CD4-positive, alpha-beta T cell (primary cell): ENCODE measurements around the gene EEF1AKMT3. TPM values are rescaled to one million over a fixed set of nuclear protein-coding genes. Genes with fewer than 3 reads are reported as not detected.

ENCODE experiments used
- ATAC-seq: fragments of 200-7000 bp; cut with Tn5 transposase; one replicate; pipeline ENCODE4 v1.10.0; 2022; ENCODE audit warnings: mild to moderate bottlenecking; ENCODE audit not compliant: poor library complexity
- CTCF ChIA-PET: fragments of 350-600 bp; sonication (Branson Sonifier 250); formaldehyde crosslinking; loops from one replicate; lab custom pipeline; 2021; ENCODE audit warnings: antibody characterized with exemption, inconsistent platforms; lab: Charles Lee
- POLR2A ChIA-PET: fragments of 350-600 bp; sonication (Branson Sonifier 250); formaldehyde crosslinking; loops from one replicate; lab custom pipeline; 2021; ENCODE audit warnings: antibody characterized with exemption, inconsistent platforms; lab: Charles Lee
- DNase-seq, 14 experiments: peaks; one replicate each; pipeline ENCODE4 v3.0.0-alpha.2; 2013 to 2020; ENCODE audit warnings: mixed read lengths in 2 of 14
- H3K27ac ChIP-seq, 2 donors: one replicate each; pipeline versions ENCODE4 v1.5.1 to v1.7.0; 2013; ENCODE audit warnings: low read length in 2 of 2, low read depth in 1 of 2, mild to moderate bottlenecking in 1 of 2
- H3K27me3 ChIP-seq, 2 experiments: 1 replicate in 1 of 2; 2 replicates in 1 of 2; pipeline versions ENCODE4 v1.6.1 to v1.7.0; 2013; ENCODE audit warnings: low read length in 2 of 2, control low read depth in 1 of 2, mild to moderate bottlenecking in 1 of 2, moderate library complexity in 1 of 2; ENCODE audit not compliant: insufficient read depth in 2 of 2, control insufficient read depth in 1 of 2
- H3K36me3 ChIP-seq: one replicate; pipeline ENCODE4 v1.6.1; 2013; ENCODE audit warnings: low read length, control low read depth; ENCODE audit not compliant: insufficient read depth
- H3K4me1 ChIP-seq: one replicate; pipeline ENCODE4 v1.6.1; 2013; ENCODE audit warnings: low read length, control low read depth; ENCODE audit not compliant: insufficient read depth
- H3K4me3 ChIP-seq: one replicate; pipeline ENCODE4 v1.5.1; 2013; ENCODE audit warnings: mild to moderate bottlenecking, low read length, moderate library complexity
- H3K9me3 ChIP-seq, 2 experiments: 1 replicate in 1 of 2; 2 replicates in 1 of 2; pipeline versions ENCODE4 v1.6.1 to v1.7.0; 2013; ENCODE audit warnings: low read length in 2 of 2, mild to moderate bottlenecking in 2 of 2, control low read depth in 1 of 2, moderate library complexity in 1 of 2; ENCODE audit not compliant: control insufficient read depth in 1 of 2, insufficient read depth in 1 of 2
- H3K27ac Mint-ChIP-seq: one replicate; pipeline ENCODE4 v1.8.0; 2020; ENCODE audit warnings: mixed read lengths
- H3K27me3 Mint-ChIP-seq: one replicate; pipeline ENCODE4 v1.8.0; 2021; ENCODE audit warnings: mixed read lengths
- H3K36me3 Mint-ChIP-seq: one replicate; pipeline ENCODE4 v1.8.0; 2021; ENCODE audit warnings: low read depth, mixed read lengths
- H3K4me1 Mint-ChIP-seq: one replicate; pipeline ENCODE4 v1.8.0; 2021; ENCODE audit warnings: low read depth, mixed read lengths
- H3K4me3 Mint-ChIP-seq: one replicate; pipeline ENCODE4 v1.8.0; 2020; ENCODE audit warnings: mild to moderate bottlenecking, mixed read lengths
- H3K9me3 Mint-ChIP-seq: one replicate; pipeline ENCODE4 v1.8.0; 2020; ENCODE audit warnings: mixed read lengths
- intact Hi-C, 2 experiments: fragments of 100-400 bp; cut with DNase I in 1 of 2; cut with micrococcal nuclease in 1 of 2; formaldehyde crosslinking; loops; one replicate each; pipeline versions ENCODE4 v1.15.1 to v1.9.0; 2023 to 2025; cut with DNase I, micrococcal nuclease
- total RNA-seq, 174 experiments: library from RNA in 2 of 174; stranded (reverse) in 2 of 174; gene quantifications; one replicate each; pipeline ENCODE4 v1.2.3 and lab custom pipeline; 2021 to 2026
- TF ChIP-seq, protein P1 (sequence below): fragments of 200-600 bp; IDR thresholded peaks from one replicate; pipeline ENCODE4 v1.8.0; 2022; ENCODE audit warnings: antibody characterized with exemption, mild to moderate bottlenecking

EEF1AKMT3 gene
- total RNA-seq, 2 experiments from 2014 or later, result 1.1 to 1.4 TPM

GRCh38 chr12:57813971-57814772 lies 41.8 kb downstream of the EEF1AKMT3 start:
- H3K27me3 ChIP-seq, result no peaks in the 10 kb centered on the region
- Mint-ChIP-seq H3K27ac (no peak overlapping the region), H3K4me1 (peaks cover 7% of the 10 kb centered on the region), H3K27me3 (no peaks in the 10 kb centered on the region), H3K9me3 (no peaks in the 10 kb centered on the region), H3K36me3 (peaks cover 15% of the 10 kb centered on the region), H3K4me3 (no peak overlapping the region)
- no peak overlapping the region for H3K4me3 ChIP-seq
- no peak for ATAC-seq
- ChIA-PET CTCF (no interaction called here), POLR2A (interaction anchor here (0.9 to 1.4 kb wide), 2 partner anchors 23 to 29 kb away, joined by 3 read pairs; no protein-coding TSS in a partner anchor)
- H3K9me3 ChIP-seq, result no peaks in the 10 kb centered on the region
- H3K27ac ChIP-seq, result no peak overlapping the region
- no peak for DNase-seq
- TF ChIP-seq, protein P1, sequence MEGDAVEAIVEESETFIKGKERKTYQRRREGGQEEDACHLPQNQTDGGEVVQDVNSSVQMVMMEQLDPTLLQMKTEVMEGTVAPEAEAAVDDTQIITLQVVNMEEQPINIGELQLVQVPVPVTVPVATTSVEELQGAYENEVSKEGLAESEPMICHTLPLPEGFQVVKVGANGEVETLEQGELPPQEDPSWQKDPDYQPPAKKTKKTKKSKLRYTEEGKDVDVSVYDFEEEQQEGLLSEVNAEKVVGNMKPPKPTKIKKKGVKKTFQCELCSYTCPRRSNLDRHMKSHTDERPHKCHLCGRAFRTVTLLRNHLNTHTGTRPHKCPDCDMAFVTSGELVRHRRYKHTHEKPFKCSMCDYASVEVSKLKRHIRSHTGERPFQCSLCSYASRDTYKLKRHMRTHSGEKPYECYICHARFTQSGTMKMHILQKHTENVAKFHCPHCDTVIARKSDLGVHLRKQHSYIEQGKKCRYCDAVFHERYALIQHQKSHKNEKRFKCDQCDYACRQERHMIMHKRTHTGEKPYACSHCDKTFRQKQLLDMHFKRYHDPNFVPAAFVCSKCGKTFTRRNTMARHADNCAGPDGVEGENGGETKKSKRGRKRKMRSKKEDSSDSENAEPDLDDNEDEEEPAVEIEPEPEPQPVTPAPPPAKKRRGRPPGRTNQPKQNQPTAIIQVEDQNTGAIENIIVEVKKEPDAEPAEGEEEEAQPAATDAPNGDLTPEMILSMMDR, result no peak
- H3K4me1 ChIP-seq, result no peaks in the 10 kb centered on the region
- intact Hi-C loops, result no loop called here
- H3K36me3 ChIP-seq, result peaks cover 14% of the 10 kb centered on the region

GRCh38 chr12:57815177-57816000 lies 43.0 kb downstream of the EEF1AKMT3 start:
- Mint-ChIP-seq H3K4me1 (peaks cover 7% of the 10 kb centered on the region), H3K27ac (no peak overlapping the region), H3K4me3 (no peak overlapping the region), H3K27me3 (no peaks in the 10 kb centered on the region), H3K36me3 (peaks cover 18% of the 10 kb centered on the region), H3K9me3 (no peaks in the 10 kb centered on the region)
- peaks cover 7% of the 10 kb centered on the region for H3K36me3 ChIP-seq
- no peak overlapping the region for H3K4me3 ChIP-seq
- DNase-seq, result peak in 1 of 14 experiments; percentile 28
- POLR2A ChIA-PET, result no interaction called here
- intact Hi-C loops, result no loop called here
- H3K27ac ChIP-seq, result no peak overlapping the region
- CTCF ChIA-PET, result no interaction called here
- no peaks in the 10 kb centered on the region for H3K4me1 ChIP-seq
- ATAC-seq, result no peak
- no peaks in the 10 kb centered on the region for H3K9me3 ChIP-seq
- TF ChIP-seq, protein P1, result no peak
- no peaks in the 10 kb centered on the region for H3K27me3 ChIP-seq

DNA sequence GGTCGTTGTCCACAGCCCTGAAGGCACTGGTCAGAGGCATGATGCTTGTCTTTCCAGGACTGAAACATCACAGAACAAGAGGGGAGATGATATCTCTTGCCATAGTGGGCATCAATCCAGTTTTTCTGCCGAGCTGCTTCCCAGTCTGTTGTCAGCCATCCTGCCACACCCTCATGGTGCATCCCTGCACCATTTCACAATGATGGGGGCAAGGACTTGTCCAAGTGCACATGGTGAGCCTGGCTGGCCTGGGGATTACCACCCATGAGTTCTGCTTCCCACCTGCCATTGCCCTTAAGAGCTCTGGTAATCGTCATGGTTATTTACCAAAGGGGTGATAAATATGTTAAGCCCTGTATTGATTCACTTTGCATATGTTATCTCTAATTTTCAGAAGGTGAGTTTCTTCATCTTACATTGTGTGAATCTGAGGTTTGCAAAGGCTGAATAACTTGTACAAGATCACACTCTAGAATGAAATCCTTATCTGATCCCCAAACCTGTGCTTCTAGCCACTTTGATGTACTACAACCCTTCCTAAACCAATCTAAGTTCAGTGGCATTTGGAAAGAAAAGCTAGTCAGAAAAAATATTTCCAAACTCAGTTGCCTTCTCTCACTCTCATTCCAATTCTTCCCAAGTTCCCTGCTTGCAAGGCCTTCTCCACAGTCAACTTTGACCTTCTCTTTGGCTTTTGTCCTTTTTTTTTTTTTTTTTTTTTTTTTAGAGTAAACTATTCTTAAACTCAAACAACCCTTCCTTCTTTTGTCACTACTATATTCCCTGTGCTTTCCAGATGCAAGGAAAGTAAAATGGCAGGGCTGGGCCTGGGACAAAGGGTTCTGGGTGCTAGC lies 43.8 kb downstream of the EEF1AKMT3 start:
- no peaks in the 10 kb centered on the region for H3K9me3 Mint-ChIP-seq
- H3K27me3 Mint-ChIP-seq, result no peaks in the 10 kb centered on the region
- ATAC-seq (no peak), DNase-seq (no peak)
- peaks cover 7% of the 10 kb centered on the region for H3K4me1 Mint-ChIP-seq
- H3K4me3 Mint-ChIP-seq, result no peak overlapping the region
- Histone ChIP-seq H3K9me3 (no peaks in the 10 kb centered on the region), H3K4me1 (no peaks in the 10 kb centered on the region), H3K36me3 (peaks cover 6% of the 10 kb centered on the region), H3K27me3 (no peaks in the 10 kb centered on the region), H3K27ac (no peak overlapping the region), H3K4me3 (no peak overlapping the region)
- intact Hi-C loops, result no loop called here
- CTCF ChIA-PET, result no interaction called here
- TF ChIP-seq, protein P1, result no peak
- POLR2A ChIA-PET, result interaction anchor here (1.2 kb wide), 1 partner anchor 72 kb away, joined by 3 read pairs; no protein-coding TSS in a partner anchor
- peak overlapping the region; percentile 51 for H3K27ac Mint-ChIP-seq
- peaks cover 17% of the 10 kb centered on the region for H3K36me3 Mint-ChIP-seq
